H9 (cell line): Measurements from ENCODE around the gene PARD6B. TPM values are rescaled to one million over a fixed set of nuclear protein-coding genes. Genes with fewer than 3 reads are reported as not detected.

ENCODE experiments used
- DNase-seq: peaks from one replicate; pipeline ENCODE4 v3.0.0-alpha.2; 2017
- H2AFZ ChIP-seq: one replicate; pipeline ENCODE4 v1.6.1; 2013; ENCODE audit warnings: mild to moderate bottlenecking, low read length, control low read depth, moderate library complexity
- H2AK5ac ChIP-seq: 2 replicates; pipeline ENCODE4 v1.6.1; 2013; ENCODE audit warnings: low read length, control low read depth, mixed read lengths; ENCODE audit not compliant: insufficient read length
- H2BK120ac ChIP-seq: one replicate; pipeline ENCODE4 v1.6.1; 2013; ENCODE audit warnings: low read depth, mild to moderate bottlenecking, low read length, control low read depth, inconsistent platforms; ENCODE audit not compliant: poor library complexity, severe bottlenecking
- H2BK12ac ChIP-seq: 2 replicates; pipeline ENCODE4 v1.6.1; 2013; ENCODE audit warnings: low read length, control low read depth, mixed read lengths, low read depth; ENCODE audit not compliant: insufficient read length
- H2BK15ac ChIP-seq: 2 replicates; pipeline ENCODE4 v1.6.1; 2013; ENCODE audit warnings: low read depth, low read length, control low read depth
- H2BK20ac ChIP-seq: one replicate; pipeline ENCODE4 v1.6.1; 2013; ENCODE audit warnings: low read depth, mild to moderate bottlenecking, low read length, control low read depth, inconsistent platforms; ENCODE audit not compliant: poor library complexity, severe bottlenecking
- H2BK5ac ChIP-seq: 2 replicates; pipeline ENCODE4 v1.6.1; 2013; ENCODE audit warnings: low read length, control low read depth, mixed read lengths; ENCODE audit not compliant: insufficient read length
- H3K14ac ChIP-seq: 2 replicates; pipeline ENCODE4 v1.6.1; 2013; ENCODE audit warnings: low read length, control low read depth; ENCODE audit not compliant: insufficient read depth
- H3K18ac ChIP-seq: 2 replicates; pipeline ENCODE4 v1.6.1; 2013; ENCODE audit warnings: low read depth, mild to moderate bottlenecking, mixed read lengths, low read length, control low read depth; ENCODE audit not compliant: insufficient read length
- H3K23ac ChIP-seq: 2 replicates; pipeline ENCODE4 v1.6.1; 2013; ENCODE audit warnings: low read length, control low read depth, mixed read lengths, low read depth; ENCODE audit not compliant: insufficient read length
- H3K23me2 ChIP-seq: 2 replicates; pipeline ENCODE4 v1.6.1; 2013; ENCODE audit warnings: low read depth, mild to moderate bottlenecking, mixed read lengths, low read length, control low read depth; ENCODE audit not compliant: insufficient read length, poor library complexity, severe bottlenecking
- H3K27ac ChIP-seq: 2 replicates; pipeline ENCODE4 v1.5.1; 2013; ENCODE audit warnings: low read length, control low read depth, mixed read lengths, low read depth; ENCODE audit not compliant: insufficient read length
- H3K27me3 ChIP-seq: 2 replicates; pipeline ENCODE4 v1.6.1; 2013; ENCODE audit warnings: low read length, control low read depth, inconsistent platforms; ENCODE audit not compliant: insufficient read depth
- H3K4ac ChIP-seq: 2 replicates; pipeline ENCODE4 v1.6.1; 2013; ENCODE audit warnings: low read depth, mild to moderate bottlenecking, control low read depth, inconsistent platforms, low read length, moderate library complexity
- H3K4me1 ChIP-seq: 2 replicates; pipeline ENCODE4 v1.6.1; 2013; ENCODE audit warnings: low read length, control low read depth, inconsistent platforms; ENCODE audit not compliant: insufficient read depth
- H3K4me2 ChIP-seq: 2 replicates; pipeline ENCODE4 v1.6.1; 2013; ENCODE audit warnings: low read length, control low read depth, mixed read lengths; ENCODE audit not compliant: insufficient read length, insufficient read depth
- H3K56ac ChIP-seq: 2 replicates; pipeline ENCODE4 v1.6.1; 2013; ENCODE audit warnings: low read depth, mild to moderate bottlenecking, mixed read lengths, low read length, control low read depth; ENCODE audit not compliant: insufficient read length
- H3K79me1 ChIP-seq: 2 replicates; pipeline ENCODE4 v1.6.1; 2013; ENCODE audit warnings: low read depth, mild to moderate bottlenecking, moderate library complexity, low read length, control low read depth, inconsistent platforms; ENCODE audit not compliant: insufficient read depth, poor library complexity, severe bottlenecking
- H3K79me2 ChIP-seq: 2 replicates; pipeline ENCODE4 v1.6.1; 2013; ENCODE audit warnings: low read length, control low read depth, inconsistent platforms; ENCODE audit not compliant: insufficient read depth
- H3K9ac ChIP-seq: 2 replicates; pipeline ENCODE4 v1.6.1; 2013; ENCODE audit warnings: low read length, control low read depth, mixed read lengths; ENCODE audit not compliant: insufficient read length; ENCODE audit errors: extremely low read depth
- H3K9me3 ChIP-seq: one replicate; pipeline ENCODE4 v1.6.1; 2013; ENCODE audit warnings: low read depth, low read length, inconsistent platforms; ENCODE audit not compliant: control insufficient read depth
- H3T11ph ChIP-seq: one replicate; pipeline ENCODE4 v1.6.1; 2013; ENCODE audit warnings: mild to moderate bottlenecking, low read length, control low read depth, inconsistent platforms
- H4K20me1 ChIP-seq: one replicate; pipeline ENCODE4 v1.6.1; 2013; ENCODE audit not compliant: control insufficient read depth, insufficient read length, insufficient read depth
- H4K5ac ChIP-seq: 2 replicates; pipeline ENCODE4 v1.6.1; 2013; ENCODE audit warnings: low read depth, mild to moderate bottlenecking, mixed read lengths, low read length, control low read depth; ENCODE audit not compliant: insufficient read length
- H4K8ac ChIP-seq: replicated peaks from 2 replicates; pipeline ENCODE4 v1.6.1; 2013; ENCODE audit warnings: low read length, control low read depth, mixed read lengths, low read depth; ENCODE audit not compliant: insufficient read length
- H4K91ac ChIP-seq: 2 replicates; pipeline ENCODE4 v1.6.1; 2013; ENCODE audit warnings: low read depth, mild to moderate bottlenecking, moderate library complexity, mixed read lengths, low read length, control low read depth; ENCODE audit not compliant: insufficient read length
- H3K27ac Mint-ChIP-seq, 3 experiments: 2 replicates in 2 of 3; 3 replicates in 1 of 3; pipeline ENCODE4 v1.8.0; 2020 to 2021; ENCODE audit warnings: mixed read lengths in 3 of 3, mild to moderate bottlenecking in 1 of 3, moderate library complexity in 1 of 3
- H3K27me3 Mint-ChIP-seq: 2 replicates; pipeline ENCODE4 v1.8.0; 2021; ENCODE audit warnings: low read depth, mild to moderate bottlenecking, moderate library complexity, mixed read lengths
- H3K36me3 Mint-ChIP-seq, 3 experiments: 2 replicates in 2 of 3; 3 replicates in 1 of 3; pipeline ENCODE4 v1.8.0; 2020 to 2021; ENCODE audit warnings: low read depth in 3 of 3, mixed read lengths in 3 of 3; ENCODE audit not compliant: insufficient read depth in 1 of 3
- H3K4me1 Mint-ChIP-seq, 2 experiments: 2 replicates each; pipeline ENCODE4 v1.8.0; 2020; ENCODE audit warnings: mixed read lengths in 2 of 2
- H3K4me3 Mint-ChIP-seq, 2 experiments: 2 replicates in 1 of 2; 3 replicates in 1 of 2; pipeline ENCODE4 v1.8.0; 2020 to 2021; ENCODE audit warnings: mild to moderate bottlenecking in 2 of 2, mixed read lengths in 2 of 2, moderate library complexity in 1 of 2
- H3K9me3 Mint-ChIP-seq, 2 experiments: 2 replicates in 1 of 2; 3 replicates in 1 of 2; pipeline ENCODE4 v1.8.0; 2020; ENCODE audit warnings: mild to moderate bottlenecking in 2 of 2, mixed read lengths in 2 of 2, moderate library complexity in 1 of 2
- WGBS: extraction: QIAGEN DNeasy Blood & Tissue Kit; methylation state at CpG from one replicate; pipeline ENCODE4 v1.1.7; 2013; ENCODE audit warnings: missing lambda C conversion rate, low lambda C conversion rate, mixed read lengths; ENCODE audit not compliant: insufficient read length; ENCODE audit errors: extremely low coverage; 5-methylcytosine and 5-hydroxymethylcytosine counted together
- total RNA-seq: library from RNA; stranded (reverse); gene quantifications from 2 replicates; pipeline ENCODE4 v1.2.1, GENCODE V29; 2021
- TF ChIP-seq, protein P1 (sequence below): fragments of 200-600 bp; sonication (generic); conservative IDR thresholded peaks from 3 replicates; pipeline ENCODE4 v1.8.0; 2021; ENCODE audit warnings: antibody characterized with exemption, mild to moderate bottlenecking

The PARD6B gene
- total RNA-seq, 1 experiment from 2014 or later: 27.4 TPM

DNA sequence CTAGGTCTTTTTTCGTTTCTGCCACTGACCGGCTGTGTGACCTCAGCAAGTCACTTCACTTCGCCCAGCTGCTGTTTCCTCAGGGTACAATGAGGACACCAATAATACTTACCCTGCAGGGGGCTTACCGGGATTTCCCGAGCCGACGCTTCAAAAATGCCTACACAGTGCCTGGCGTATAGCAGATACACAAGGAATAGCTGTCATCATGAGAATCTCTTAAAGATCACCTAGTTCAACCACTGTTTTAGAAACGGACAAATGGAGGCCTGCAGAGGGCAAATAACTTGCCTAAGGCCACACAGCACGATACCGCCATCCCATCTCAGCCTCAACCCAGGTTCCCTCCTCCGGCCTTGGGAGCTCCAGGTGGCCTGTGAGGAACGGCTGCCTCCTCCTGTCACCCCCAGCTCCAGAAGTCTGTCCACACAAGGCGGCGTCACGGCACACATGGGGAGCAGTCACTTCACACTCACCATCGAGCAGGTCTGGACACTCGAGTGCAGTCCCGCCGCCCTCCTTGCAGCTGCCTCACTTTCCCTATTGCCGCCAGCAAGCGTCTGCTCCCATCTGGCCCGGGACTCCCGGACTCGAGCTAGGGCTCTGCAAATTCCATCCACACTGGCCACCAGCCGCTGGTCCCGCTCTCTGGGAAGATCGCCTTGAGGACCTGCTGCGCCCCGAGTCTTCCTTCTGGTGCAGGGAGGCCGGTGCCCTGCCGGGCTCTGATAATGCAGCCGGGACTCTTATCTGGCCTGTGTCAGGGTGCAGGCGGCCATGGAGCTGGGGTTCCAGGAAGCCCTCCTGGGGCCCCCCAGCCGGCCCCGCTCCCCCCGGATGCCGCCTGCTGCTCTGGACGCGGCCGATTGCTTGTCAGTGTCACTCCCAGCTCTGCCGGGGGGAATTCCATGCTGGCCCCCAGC lies 40.5 kb upstream of the PARD6B start, which contains the start of gene RIPOR3:
Gene RIPOR3, minus strand, starts transcription at position 893 of the 923 bp plus-strand sequence. Its CDS starts 414 bp downstream, at position 479.
- Histone ChIP-seq H4K91ac (no peak within 1 kb of the TSS), H4K8ac (no peak within 1 kb of the TSS), H3K79me2 (no peaks in the 10 kb centered on the region), H3K9ac (no peak within 1 kb of the TSS), H3K27ac (no peak within 1 kb of the TSS), H2BK15ac (no peak within 1 kb of the TSS), H3K56ac (no peak within 1 kb of the TSS), H3K4ac (no peak within 1 kb of the TSS), H3T11ph (no peak within 1 kb of the TSS), H2BK12ac (no peak within 1 kb of the TSS), H3K4me1 (peaks cover 3% of the 10 kb centered on the region; the same call in 1 of the 2 replicates), H3K23ac (no peak within 1 kb of the TSS), H3K18ac (peak within 1 kb of the TSS; percentile 47), H3K9me3 (no peaks in the 10 kb centered on the region), H4K20me1 (no peaks in the 10 kb centered on the region), H2AK5ac (no peak within 1 kb of the TSS), H2BK5ac (no peak within 1 kb of the TSS), H3K23me2 (peaks cover 21% of the 10 kb centered on the region), H3K14ac (peak within 1 kb of the TSS; percentile 16), H3K27me3 (no peaks in the 10 kb centered on the region), H2AFZ (no peak within 1 kb of the TSS), H2BK120ac (no peak within 1 kb of the TSS), H3K79me1 (no peaks in the 10 kb centered on the region), H2BK20ac (no peak within 1 kb of the TSS), H4K5ac (no peak within 1 kb of the TSS), H3K4me2 (peak within 1 kb of the TSS; percentile 93)
- WGBS: no CpG with 5 or more reads among the region's 42 CpGs
- no peaks in the 10 kb centered on the region for H3K36me3 Mint-ChIP-seq
- H3K27me3 Mint-ChIP-seq: peaks cover 22% of the 10 kb centered on the region
- peaks cover 31 to 48% of the 10 kb centered on the region in 2 experiments for H3K4me1 Mint-ChIP-seq
- DNase-seq: peak; percentile 63
- peak within 1 kb of the TSS; percentile 63 to 82 for H3K4me3 Mint-ChIP-seq
- peak within 1 kb of the TSS in 2 of 3 experiments; percentile 20 to 77; a peak in 3 of 7 replicates for H3K27ac Mint-ChIP-seq
- TF ChIP-seq, protein P1, sequence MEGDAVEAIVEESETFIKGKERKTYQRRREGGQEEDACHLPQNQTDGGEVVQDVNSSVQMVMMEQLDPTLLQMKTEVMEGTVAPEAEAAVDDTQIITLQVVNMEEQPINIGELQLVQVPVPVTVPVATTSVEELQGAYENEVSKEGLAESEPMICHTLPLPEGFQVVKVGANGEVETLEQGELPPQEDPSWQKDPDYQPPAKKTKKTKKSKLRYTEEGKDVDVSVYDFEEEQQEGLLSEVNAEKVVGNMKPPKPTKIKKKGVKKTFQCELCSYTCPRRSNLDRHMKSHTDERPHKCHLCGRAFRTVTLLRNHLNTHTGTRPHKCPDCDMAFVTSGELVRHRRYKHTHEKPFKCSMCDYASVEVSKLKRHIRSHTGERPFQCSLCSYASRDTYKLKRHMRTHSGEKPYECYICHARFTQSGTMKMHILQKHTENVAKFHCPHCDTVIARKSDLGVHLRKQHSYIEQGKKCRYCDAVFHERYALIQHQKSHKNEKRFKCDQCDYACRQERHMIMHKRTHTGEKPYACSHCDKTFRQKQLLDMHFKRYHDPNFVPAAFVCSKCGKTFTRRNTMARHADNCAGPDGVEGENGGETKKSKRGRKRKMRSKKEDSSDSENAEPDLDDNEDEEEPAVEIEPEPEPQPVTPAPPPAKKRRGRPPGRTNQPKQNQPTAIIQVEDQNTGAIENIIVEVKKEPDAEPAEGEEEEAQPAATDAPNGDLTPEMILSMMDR: no peak
- H3K9me3 Mint-ChIP-seq: no peaks in the 10 kb centered on the region
